GM20431 (cell line): Measurements from ENCODE around the gene SORL1-AS1.
"Not testable (repeated sequence)": the region's sequence is repeated elsewhere in the genome, so short reads cannot be mapped to it uniquely, and the experiment has no call there.

Experiments used
- in situ Hi-C: fragments of 300-500 bp; cut with MseI, MboI; formaldehyde crosslinking; loops from one replicate; pipeline ENCODE4 v1.15.0; 2020; ENCODE audit warnings: low sequenced_read_pairs; ENCODE audit not compliant: unreplicated experiment

SORL1-AS1 gene

GRCh38 chr11:121411330-121411729, 41.4 kb downstream of the SORL1-AS1 start:
- in situ Hi-C loops, result not testable (repeated sequence)

- in situ Hi-C loops, result not testable (repeated sequence)
Measured at GRCh38 chr11:121410041-121410440, 42.7 kb downstream of the SORL1-AS1 start.

- in situ Hi-C loops, result no loop called here
Measured at GRCh38 chr11:121408830-121409229, 43.9 kb downstream of the SORL1-AS1 start.

GRCh38 chr11:121406291-121406690, 46.5 kb downstream of the SORL1-AS1 start:
- in situ Hi-C loops, result no loop called here

GRCh38 chr11:121405646-121406045, 47.1 kb downstream of the SORL1-AS1 start:
- in situ Hi-C loops, result no loop called here

- in situ Hi-C loops, result no loop called here
Measured at GRCh38 chr11:121394785-121395184, 58.0 kb downstream of the SORL1-AS1 start.

- in situ Hi-C loops, result no loop called here
Measured at GRCh38 chr11:121393855-121394254, 58.9 kb downstream of the SORL1-AS1 start.

GRCh38 chr11:121391914-121392313, 60.9 kb downstream of the SORL1-AS1 start:
- in situ Hi-C loops, result no loop called here

GRCh38 chr11:121389651-121390050, 63.1 kb downstream of the SORL1-AS1 start:
- in situ Hi-C loops, result no loop called here
